SU-DHL-6 (cell line): ENCODE data around the gene LYVE1.

Experiments used
- H2AFZ ChIP-seq: fragments of 200-600 bp; sonication (generic); 2 replicates; pipeline ENCODE4 v1.6.1; 2014; ENCODE audit warnings: low read depth, mild to moderate bottlenecking, moderate library complexity, mixed read lengths, antibody characterized with exemption, low read length; ENCODE audit not compliant: severe bottlenecking
- H3F3A ChIP-seq: fragments of 200-600 bp; shearing (Covaris generic); 2 replicates; pipeline ENCODE4 v1.6.0; 2016; ENCODE audit warnings: antibody characterized with exemption, mild to moderate bottlenecking; ENCODE audit not compliant: insufficient read depth
- H3K27ac ChIP-seq: fragments of 200-600 bp; sonication (generic); 2 replicates; pipeline ENCODE4 v1.5.1; 2016; ENCODE audit warnings: low read depth, mild to moderate bottlenecking, low read length, moderate library complexity, mixed read lengths
- H3K27me3 ChIP-seq: fragments of 200-600 bp; sonication (generic), shearing (Covaris generic); 2 replicates; pipeline ENCODE4 v1.6.0; 2014; ENCODE audit warnings: mild to moderate bottlenecking, low read length
- H3K36me3 ChIP-seq: fragments of 200-600 bp; sonication (generic); 2 replicates; pipeline ENCODE4 v1.6.1; 2014; ENCODE audit warnings: mild to moderate bottlenecking, low read length, mixed read lengths
- H3K4me2 ChIP-seq: fragments of 300-600, 200-600 bp; shearing (Covaris generic), sonication (generic); 2 replicates; pipeline ENCODE4 v1.6.0; 2014; ENCODE audit warnings: low read length, low read depth, mild to moderate bottlenecking; ENCODE audit not compliant: poor library complexity, severe bottlenecking
- H3K4me3 ChIP-seq: fragments of 200-600 bp; sonication (generic); 2 replicates; pipeline ENCODE4 v1.5.1; 2014; ENCODE audit warnings: antibody characterized with exemption, low read length, mild to moderate bottlenecking, mixed read lengths; ENCODE audit not compliant: insufficient read depth, poor library complexity, severe bottlenecking
- H3K79me2 ChIP-seq: fragments of 200-600 bp; sonication (generic); 2 replicates; pipeline ENCODE4 v1.6.1; 2014; ENCODE audit warnings: mild to moderate bottlenecking, low read length, moderate library complexity; ENCODE audit not compliant: insufficient read depth
- H3K9ac ChIP-seq: fragments of 200-600 bp; sonication (generic); 2 replicates; pipeline ENCODE4 v1.7.0; 2014; ENCODE audit warnings: mild to moderate bottlenecking, low read length
- H3K9me2 ChIP-seq: fragments of 200-600 bp; sonication (generic); replicated peaks from 2 replicates; pipeline ENCODE4 v1.6.1; 2014; ENCODE audit warnings: low read length; ENCODE audit not compliant: insufficient read depth
- H3K9me3 ChIP-seq: fragments of 200-600 bp; sonication (generic); 2 replicates; pipeline ENCODE4 v1.6.1; 2014; ENCODE audit warnings: low read length, mixed read lengths; ENCODE audit not compliant: insufficient read depth
- H4K20me1 ChIP-seq: fragments of 200-600 bp; sonication (generic); 2 replicates; pipeline ENCODE4 v1.6.1; 2014; ENCODE audit warnings: low read depth, mild to moderate bottlenecking, antibody characterized with exemption, low read length, moderate library complexity, mixed read lengths
- EZH2phosphoT487 ChIP-seq: fragments of 200-600 bp; sonication (generic), shearing (Covaris generic); conservative IDR thresholded peaks from 2 replicates; pipeline ENCODE4 v1.6.1; 2018; ENCODE audit warnings: mild to moderate bottlenecking, antibody characterized with exemption, low read length, moderate library complexity, mixed read lengths
- TF ChIP-seq, protein P1 (sequence below): fragments of 200-600 bp; sonication (generic); IDR thresholded peaks from one replicate; pipeline ENCODE4 v1.5.1; 2017; ENCODE audit warnings: antibody characterized with exemption, mild to moderate bottlenecking, low read length, moderate library complexity; ENCODE audit not compliant: insufficient read depth, poor library complexity, severe bottlenecking

Gene LYVE1

DNA sequence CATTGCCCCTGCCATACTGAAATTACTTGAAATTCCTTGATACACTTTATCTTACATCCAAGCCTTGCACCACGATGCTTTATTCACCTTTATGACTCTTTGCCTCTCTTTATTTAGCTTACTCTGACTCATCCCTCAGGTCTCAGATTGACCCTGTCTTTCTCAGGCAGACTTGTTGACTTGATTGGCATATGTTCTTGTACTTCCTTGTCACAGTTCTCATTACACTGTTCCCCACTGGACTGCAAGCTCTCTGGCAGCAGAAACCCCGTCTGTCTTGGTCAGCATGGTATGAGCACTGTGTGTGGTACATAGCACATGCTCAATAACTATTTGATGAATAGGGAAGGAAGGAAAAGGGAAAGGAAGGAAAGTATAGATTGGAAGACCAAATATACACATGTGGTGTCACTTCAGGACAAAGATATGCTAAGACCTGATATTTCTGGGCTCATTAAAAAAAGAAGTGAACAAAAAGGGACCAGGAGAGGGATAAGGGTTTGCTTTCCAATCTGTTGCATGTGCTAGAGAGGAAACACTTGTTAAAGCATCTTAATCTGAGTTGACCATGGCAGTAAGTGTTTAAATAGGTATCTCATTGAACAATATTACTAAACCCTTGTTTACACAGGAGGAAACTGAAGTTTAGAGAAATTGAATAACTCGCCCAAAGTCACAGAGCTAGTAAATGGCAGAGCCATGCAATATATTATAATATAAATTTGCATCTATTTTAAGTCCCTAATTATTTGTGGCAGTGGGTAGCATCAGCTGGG lies 7.2 kb downstream of the LYVE1 start:
- no peaks in the 10 kb centered on the region for H3K9me2 ChIP-seq
- no peaks in the 10 kb centered on the region for H4K20me1 ChIP-seq
- H2AFZ ChIP-seq = no peak overlapping the region
- no peaks in the 10 kb centered on the region for H3K27me3 ChIP-seq
- H3F3A ChIP-seq = no peaks in the 10 kb centered on the region
- TF ChIP-seq, protein P1, sequence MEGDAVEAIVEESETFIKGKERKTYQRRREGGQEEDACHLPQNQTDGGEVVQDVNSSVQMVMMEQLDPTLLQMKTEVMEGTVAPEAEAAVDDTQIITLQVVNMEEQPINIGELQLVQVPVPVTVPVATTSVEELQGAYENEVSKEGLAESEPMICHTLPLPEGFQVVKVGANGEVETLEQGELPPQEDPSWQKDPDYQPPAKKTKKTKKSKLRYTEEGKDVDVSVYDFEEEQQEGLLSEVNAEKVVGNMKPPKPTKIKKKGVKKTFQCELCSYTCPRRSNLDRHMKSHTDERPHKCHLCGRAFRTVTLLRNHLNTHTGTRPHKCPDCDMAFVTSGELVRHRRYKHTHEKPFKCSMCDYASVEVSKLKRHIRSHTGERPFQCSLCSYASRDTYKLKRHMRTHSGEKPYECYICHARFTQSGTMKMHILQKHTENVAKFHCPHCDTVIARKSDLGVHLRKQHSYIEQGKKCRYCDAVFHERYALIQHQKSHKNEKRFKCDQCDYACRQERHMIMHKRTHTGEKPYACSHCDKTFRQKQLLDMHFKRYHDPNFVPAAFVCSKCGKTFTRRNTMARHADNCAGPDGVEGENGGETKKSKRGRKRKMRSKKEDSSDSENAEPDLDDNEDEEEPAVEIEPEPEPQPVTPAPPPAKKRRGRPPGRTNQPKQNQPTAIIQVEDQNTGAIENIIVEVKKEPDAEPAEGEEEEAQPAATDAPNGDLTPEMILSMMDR = no peak
- TF ChIP-seq EZH2phosphoT487 = no peak
- H3K79me2 ChIP-seq = no peaks in the 10 kb centered on the region
- no peaks in the 10 kb centered on the region for H3K36me3 ChIP-seq
- H3K9me3 ChIP-seq = no peaks in the 10 kb centered on the region
- H3K9ac ChIP-seq = no peak overlapping the region
- H3K27ac ChIP-seq = no peak overlapping the region
- no peak overlapping the region for H3K4me3 ChIP-seq
- H3K4me2 ChIP-seq = no peak overlapping the region

DNA sequence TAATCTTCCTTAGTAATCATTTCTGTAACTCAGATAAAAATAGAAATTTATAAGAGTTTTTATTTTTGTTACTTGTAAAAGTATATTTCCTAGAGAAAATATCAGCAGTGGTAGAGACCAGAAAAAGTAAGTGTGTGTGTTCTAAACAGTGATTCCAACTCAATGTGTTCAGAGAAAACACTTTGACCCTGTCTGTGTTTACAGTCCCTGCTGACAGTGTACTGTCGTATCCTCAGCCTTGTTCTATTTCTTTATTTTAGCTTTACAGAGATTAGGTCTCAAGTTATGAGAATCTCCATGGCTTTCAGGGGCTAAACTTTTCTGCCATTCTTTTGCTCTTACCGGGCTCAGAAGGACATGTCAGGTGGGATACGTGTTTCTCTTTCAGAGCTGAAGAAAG lies 10.2 kb downstream of the LYVE1 start:
- Histone ChIP-seq H4K20me1 (no peaks in the 10 kb centered on the region), H3K4me2 (no peak overlapping the region), H3K36me3 (no peaks in the 10 kb centered on the region), H3K27ac (no peak overlapping the region), H2AFZ (no peak overlapping the region), H3K9me3 (no peaks in the 10 kb centered on the region), H3K9me2 (no peaks in the 10 kb centered on the region), H3F3A (no peaks in the 10 kb centered on the region), H3K9ac (no peak overlapping the region), H3K27me3 (no peaks in the 10 kb centered on the region), H3K79me2 (no peaks in the 10 kb centered on the region), H3K4me3 (no peak overlapping the region)
- TF ChIP-seq, protein P1 = no peak
- TF ChIP-seq EZH2phosphoT487 = no peak

DNA sequence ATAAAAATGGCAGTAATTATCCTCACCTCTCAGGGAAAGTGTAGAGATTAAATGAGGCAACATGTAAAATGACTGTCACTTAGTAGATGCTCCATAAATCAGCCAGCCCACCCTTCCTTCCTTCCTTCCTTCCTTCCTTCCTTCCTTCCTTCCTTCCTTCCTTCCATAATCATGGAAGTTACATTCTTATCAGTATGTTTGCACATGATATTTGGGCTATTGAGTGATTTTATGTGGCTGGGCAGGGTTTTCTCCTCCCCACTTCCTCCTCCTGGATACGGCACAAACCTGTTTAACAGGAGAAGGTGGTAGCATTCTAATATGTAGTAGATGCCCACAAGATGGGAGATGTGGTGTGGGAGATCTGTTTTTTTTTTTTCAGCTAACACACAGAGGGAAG lies 11.9 kb downstream of the LYVE1 start:
- H2AFZ ChIP-seq = no peak overlapping the region

More for the DNA sequence above, 11.9 kb downstream of the LYVE1 start:
- no peaks in the 10 kb centered on the region for H3K27me3 ChIP-seq
- no peak overlapping the region for H3K9ac ChIP-seq
- H3K79me2 ChIP-seq = no peaks in the 10 kb centered on the region
- H3K9me2 ChIP-seq = no peaks in the 10 kb centered on the region
- no peaks in the 10 kb centered on the region for H3K36me3 ChIP-seq
- no peak overlapping the region for H3K27ac ChIP-seq
- no peak for TF ChIP-seq EZH2phosphoT487
- TF ChIP-seq, protein P1 = no peak
- no peak overlapping the region for H3K4me2 ChIP-seq
- H3F3A ChIP-seq = no peaks in the 10 kb centered on the region
- no peaks in the 10 kb centered on the region for H3K9me3 ChIP-seq
- no peak overlapping the region for H3K4me3 ChIP-seq
- H4K20me1 ChIP-seq = no peaks in the 10 kb centered on the region
